Astrocyte (in vitro differentiated cells and primary cell): Measurements from ENCODE around the gene MAGEA10.

Experiments
- CTCF ChIP-seq: IDR thresholded peaks from 2 replicates; pipeline ENCODE4 v1.5.1; 2011; ENCODE audit warnings: low read depth, mild to moderate bottlenecking, inconsistent platforms, low read length, moderate library complexity; ENCODE audit not compliant: insufficient read depth
- EZH2 ChIP-seq: IDR thresholded peaks from 2 replicates; pipeline ENCODE4 v1.6.1; 2012; ENCODE audit warnings: mild to moderate bottlenecking, low read length, inconsistent platforms; ENCODE audit not compliant: insufficient read depth

DNA sequence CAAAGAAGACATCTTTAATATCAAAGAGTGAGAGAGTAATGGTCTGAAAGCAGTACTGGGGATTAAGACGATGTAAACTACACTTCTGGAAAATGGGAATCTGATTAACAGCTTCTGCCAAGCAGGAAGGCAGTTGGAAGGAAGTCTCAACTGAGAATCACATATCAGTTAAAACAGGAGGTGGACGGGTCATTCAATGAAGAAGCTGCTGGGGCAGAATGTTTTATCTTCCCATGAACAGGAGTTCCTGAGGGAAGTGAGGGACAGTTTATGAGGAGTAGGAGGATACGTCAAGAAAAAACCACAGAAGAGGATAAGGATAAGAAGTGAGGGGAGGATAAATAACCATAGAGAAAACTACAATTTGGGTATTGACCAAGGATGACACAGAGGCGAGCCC lies 38.7 kb upstream of the MAGEA10 start:
- no peak for TF ChIP-seq CTCF
- TF ChIP-seq EZH2 = no peak
